T-helper 1 cell treated with Interleukin-12 subunit alpha and Interleukin-12 subunit beta and Interleukin-4 antibody, amounts not matched to agents 30 μg/mL and 1 μg/mL, for 36 hours (primary cell): ENCODE results near the gene FAM107B.

ENCODE experiments used
- H3K27ac Mint-ChIP-seq: one replicate; pipeline ENCODE4 v1.8.0; 2021; ENCODE audit warnings: mild to moderate bottlenecking, mixed read lengths
- H3K27me3 Mint-ChIP-seq: one replicate; pipeline ENCODE4 v1.8.0; 2021; ENCODE audit warnings: low read depth, mixed read lengths
- H3K36me3 Mint-ChIP-seq: one replicate; pipeline ENCODE4 v1.8.0; 2021; ENCODE audit warnings: low read depth, mixed read lengths
- H3K4me1 Mint-ChIP-seq: one replicate; pipeline ENCODE4 v1.8.0; 2021; ENCODE audit warnings: low read depth, mixed read lengths
- H3K4me3 Mint-ChIP-seq: one replicate; pipeline ENCODE4 v1.8.0; 2021; ENCODE audit warnings: mild to moderate bottlenecking, moderate library complexity, mixed read lengths
- H3K9me3 Mint-ChIP-seq: one replicate; pipeline ENCODE4 v1.8.0; 2021; ENCODE audit warnings: mixed read lengths

Gene FAM107B

DNA sequence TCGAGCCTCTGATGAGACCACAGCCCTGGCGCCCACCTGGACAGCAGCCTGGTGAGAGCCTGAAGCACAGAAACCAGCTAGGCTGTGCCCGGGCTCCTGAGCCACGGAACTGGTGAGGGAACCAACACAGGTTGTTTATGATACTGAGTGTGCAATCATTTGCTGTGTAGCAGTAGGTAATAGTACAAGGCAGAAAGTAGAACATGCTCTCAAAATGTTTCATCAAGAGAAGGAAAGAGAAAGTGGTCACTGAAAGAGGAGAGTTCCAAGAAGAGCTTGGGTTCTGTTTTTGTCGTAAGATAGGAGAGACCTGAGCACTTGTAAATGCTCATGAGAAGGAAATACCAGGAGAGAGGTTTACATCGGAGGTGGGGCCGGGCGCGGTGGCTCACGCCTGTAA lies 208.2 kb downstream of the FAM107B start:
- H3K9me3 Mint-ChIP-seq, result peaks cover 8% of the 10 kb centered on the region
- H3K4me1 Mint-ChIP-seq, result peaks cover 81% of the 10 kb centered on the region
- peak overlapping the region; percentile 86 for H3K27ac Mint-ChIP-seq
- peak overlapping the region; percentile 69 for H3K4me3 Mint-ChIP-seq
- peaks cover 58% of the 10 kb centered on the region for H3K36me3 Mint-ChIP-seq
- no peaks in the 10 kb centered on the region for H3K27me3 Mint-ChIP-seq

- peaks cover 83% of the 10 kb centered on the region for H3K4me1 Mint-ChIP-seq
- no peaks in the 10 kb centered on the region for H3K27me3 Mint-ChIP-seq
- peak overlapping the region; percentile 87 for H3K27ac Mint-ChIP-seq
- peaks cover 58% of the 10 kb centered on the region for H3K36me3 Mint-ChIP-seq
- peak overlapping the region; percentile 58 for H3K4me3 Mint-ChIP-seq
- H3K9me3 Mint-ChIP-seq, result peaks cover 8% of the 10 kb centered on the region
Measured at GRCh38 chr10:14565199-14565598, 209.5 kb downstream of the FAM107B start.

DNA sequence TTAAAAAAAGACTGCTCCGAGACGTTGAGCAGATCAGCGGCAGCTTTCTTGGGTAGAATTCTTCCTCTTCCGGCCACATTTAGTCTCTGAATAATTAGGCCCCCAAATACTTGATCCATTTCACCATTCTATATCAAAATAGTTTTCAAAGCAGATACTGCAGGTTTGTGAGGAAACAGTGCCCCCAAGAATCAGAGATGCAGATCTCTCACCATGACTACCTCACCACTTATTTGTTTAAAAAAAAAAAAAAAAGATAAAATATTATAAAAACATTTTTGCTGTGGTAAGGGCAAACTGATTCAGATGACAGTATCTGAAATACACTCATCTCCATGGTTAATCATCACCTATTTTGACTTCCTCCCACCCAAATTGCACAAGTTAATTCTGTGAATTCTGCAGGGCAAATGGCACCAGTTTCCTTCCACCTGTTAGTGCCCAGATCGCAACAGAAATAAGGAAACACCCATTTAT lies 210.4 kb downstream of the FAM107B start:
- peak overlapping the region; percentile 69 for H3K4me3 Mint-ChIP-seq
- H3K9me3 Mint-ChIP-seq, result peaks cover 8% of the 10 kb centered on the region
- H3K27ac Mint-ChIP-seq, result peak overlapping the region; percentile 91
- H3K36me3 Mint-ChIP-seq, result peaks cover 58% of the 10 kb centered on the region
- H3K4me1 Mint-ChIP-seq, result peaks cover 81% of the 10 kb centered on the region
- H3K27me3 Mint-ChIP-seq, result no peaks in the 10 kb centered on the region

- H3K36me3 Mint-ChIP-seq, result peaks cover 50% of the 10 kb centered on the region
- H3K9me3 Mint-ChIP-seq, result peaks cover 8% of the 10 kb centered on the region
- peak overlapping the region; percentile 81 for H3K27ac Mint-ChIP-seq
- peak overlapping the region; percentile 69 for H3K4me3 Mint-ChIP-seq
- H3K27me3 Mint-ChIP-seq, result no peaks in the 10 kb centered on the region
- H3K4me1 Mint-ChIP-seq, result peaks cover 79% of the 10 kb centered on the region
Measured at GRCh38 chr10:14563359-14563940, 211.2 kb downstream of the FAM107B start.

DNA sequence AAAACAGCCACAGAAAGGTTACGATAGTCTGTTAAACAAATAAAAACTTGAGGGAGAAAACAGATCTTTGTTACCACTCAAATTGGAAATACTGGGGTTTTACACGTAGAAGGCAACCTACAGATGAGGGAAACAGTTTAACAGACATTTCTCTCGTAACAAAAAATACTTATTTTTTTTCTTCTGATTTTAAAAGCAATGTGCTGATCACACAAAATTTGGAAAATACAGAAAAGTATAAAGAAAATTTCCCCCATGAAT lies 211.7 kb downstream of the FAM107B start:
- H3K9me3 Mint-ChIP-seq, result peaks cover 8% of the 10 kb centered on the region
- no peaks in the 10 kb centered on the region for H3K27me3 Mint-ChIP-seq
- peak overlapping the region; percentile 95 for H3K27ac Mint-ChIP-seq
- H3K36me3 Mint-ChIP-seq, result peaks cover 49% of the 10 kb centered on the region
- peak overlapping the region; percentile 86 for H3K4me3 Mint-ChIP-seq
- peaks cover 81% of the 10 kb centered on the region for H3K4me1 Mint-ChIP-seq

- peak overlapping the region; percentile 95 for H3K27ac Mint-ChIP-seq
- H3K27me3 Mint-ChIP-seq, result no peaks in the 10 kb centered on the region
- peak overlapping the region; percentile 86 for H3K4me3 Mint-ChIP-seq
- H3K9me3 Mint-ChIP-seq, result peaks cover 8% of the 10 kb centered on the region
- H3K36me3 Mint-ChIP-seq, result peaks cover 46% of the 10 kb centered on the region
- peaks cover 83% of the 10 kb centered on the region for H3K4me1 Mint-ChIP-seq
Measured at GRCh38 chr10:14562218-14563075, 212.2 kb downstream of the FAM107B start.

DNA sequence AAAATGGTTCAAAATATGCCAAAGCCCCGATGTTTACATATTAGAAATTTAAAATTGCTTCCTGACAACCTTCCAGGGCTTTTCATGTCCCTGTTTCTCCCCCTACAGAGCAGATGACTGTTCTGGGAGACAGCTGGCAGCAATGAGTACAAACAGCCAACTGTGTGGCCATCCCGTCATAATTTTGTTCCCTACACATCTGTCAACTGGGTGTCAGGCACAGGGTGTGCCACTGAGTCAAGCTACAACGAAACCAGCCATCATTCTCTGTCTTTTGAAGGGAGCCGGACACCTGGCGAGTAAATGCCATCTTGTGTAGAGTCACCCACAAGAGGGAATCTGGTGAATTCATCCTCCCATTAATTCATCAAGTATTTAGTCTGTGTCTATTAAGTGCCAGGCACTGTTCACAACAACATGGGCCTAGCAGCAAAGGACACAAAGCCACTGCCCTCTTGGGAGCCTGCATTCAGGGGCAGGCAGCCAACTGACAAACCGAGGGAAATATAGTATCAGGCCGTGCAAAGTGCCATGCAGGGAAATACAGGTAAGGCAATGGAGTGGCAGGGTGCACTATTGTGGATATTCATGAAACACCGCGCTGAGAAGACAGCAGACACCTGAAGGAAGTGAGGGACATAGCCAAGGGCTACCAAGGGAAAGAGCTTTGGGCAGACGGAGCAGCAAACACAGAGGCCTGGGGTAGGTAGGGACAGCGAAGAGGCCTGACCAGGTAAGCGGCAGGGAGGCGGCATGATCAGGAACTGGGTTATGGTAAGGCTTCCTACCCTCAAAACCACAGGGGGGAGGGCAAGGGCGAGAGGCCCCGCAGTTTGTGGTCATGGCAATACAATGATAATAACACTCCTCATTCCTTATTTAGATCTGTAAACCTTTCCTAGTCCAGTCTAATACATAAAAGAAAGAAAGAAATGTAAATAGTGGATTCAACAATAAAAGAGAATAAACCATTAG lies 213.6 kb downstream of the FAM107B start:
- Mint-ChIP-seq H3K27ac (peak overlapping the region; percentile 95), H3K36me3 (peaks cover 39% of the 10 kb centered on the region)

DNA sequence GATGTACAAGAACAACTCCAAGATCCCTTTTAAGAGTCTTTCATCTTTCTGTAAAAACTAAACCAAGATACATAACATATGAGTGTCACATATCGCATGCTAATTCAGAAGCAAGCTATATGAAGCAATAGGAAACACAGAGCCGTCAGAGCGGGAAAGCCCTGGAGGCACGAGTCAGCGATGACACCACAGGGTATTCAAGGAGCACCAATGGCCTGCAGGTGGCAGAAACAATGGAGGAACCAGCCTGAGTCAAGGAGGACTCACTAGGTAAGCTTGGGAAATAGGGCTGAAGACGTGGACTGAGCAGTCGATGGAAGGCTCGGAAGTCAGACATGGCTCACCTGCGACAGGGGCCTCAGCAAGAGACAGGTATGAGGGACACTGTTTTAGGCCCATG lies 214.4 kb downstream of the FAM107B start:
- Mint-ChIP-seq H3K27ac (peak overlapping the region; percentile 95), H3K27me3 (no peaks in the 10 kb centered on the region), H3K36me3 (peaks cover 31% of the 10 kb centered on the region), H3K4me1 (peaks cover 86% of the 10 kb centered on the region), H3K9me3 (no peaks in the 10 kb centered on the region), H3K4me3 (peak overlapping the region; percentile 56)

More for the DNA sequence above, 213.6 kb downstream of the FAM107B start:
- H3K9me3 Mint-ChIP-seq, result peaks cover under 1% of the 10 kb centered on the region
- H3K27me3 Mint-ChIP-seq, result no peaks in the 10 kb centered on the region
- H3K4me1 Mint-ChIP-seq, result peaks cover 84% of the 10 kb centered on the region
- peak overlapping the region; percentile 86 for H3K4me3 Mint-ChIP-seq

DNA sequence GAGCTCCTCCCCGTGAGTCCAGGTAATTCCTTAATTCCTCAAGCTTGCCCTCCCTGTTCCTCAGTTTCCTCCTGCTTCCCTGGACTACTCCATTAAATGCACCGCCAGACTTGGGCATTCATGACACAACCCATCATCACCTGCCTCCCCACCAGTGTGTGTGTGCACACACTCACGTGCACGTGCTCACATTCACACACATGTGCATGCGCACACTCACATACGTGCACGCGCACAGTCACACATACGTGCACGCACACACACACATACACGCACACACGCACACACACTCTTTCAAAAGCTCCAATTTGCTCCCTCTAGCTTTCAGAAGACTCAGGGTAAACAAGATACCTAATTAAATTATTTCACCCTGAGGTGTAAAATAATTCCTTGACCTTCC lies 216.7 kb downstream of the FAM107B start:
- H3K36me3 Mint-ChIP-seq, result peaks cover 31% of the 10 kb centered on the region
- H3K27me3 Mint-ChIP-seq, result no peaks in the 10 kb centered on the region
- H3K27ac Mint-ChIP-seq, result peak overlapping the region; percentile 37
- no peaks in the 10 kb centered on the region for H3K9me3 Mint-ChIP-seq
- H3K4me1 Mint-ChIP-seq, result peaks cover 84% of the 10 kb centered on the region
- H3K4me3 Mint-ChIP-seq, result no peak overlapping the region

GRCh38 chr10:14557567-14557966 lies 217.1 kb downstream of the FAM107B start:
- no peaks in the 10 kb centered on the region for H3K27me3 Mint-ChIP-seq
- peaks cover 31% of the 10 kb centered on the region for H3K36me3 Mint-ChIP-seq
- peaks cover 83% of the 10 kb centered on the region for H3K4me1 Mint-ChIP-seq
- H3K27ac Mint-ChIP-seq, result peak overlapping the region; percentile 37
- H3K4me3 Mint-ChIP-seq, result no peak overlapping the region
- H3K9me3 Mint-ChIP-seq, result no peaks in the 10 kb centered on the region

- H3K36me3 Mint-ChIP-seq, result peaks cover 39% of the 10 kb centered on the region
- H3K4me3 Mint-ChIP-seq, result no peak overlapping the region
- H3K9me3 Mint-ChIP-seq, result no peaks in the 10 kb centered on the region
Measured at GRCh38 chr10:14556285-14556956, 218.3 kb downstream of the FAM107B start.

GRCh38 chr10:14555807-14556206 lies 218.9 kb downstream of the FAM107B start:
- H3K27me3 Mint-ChIP-seq, result no peaks in the 10 kb centered on the region
- no peaks in the 10 kb centered on the region for H3K9me3 Mint-ChIP-seq
- H3K27ac Mint-ChIP-seq, result peak overlapping the region; percentile 74
- peaks cover 35% of the 10 kb centered on the region for H3K36me3 Mint-ChIP-seq
- peak overlapping the region; percentile 4 for H3K4me3 Mint-ChIP-seq
- H3K4me1 Mint-ChIP-seq, result peaks cover 81% of the 10 kb centered on the region

More at GRCh38 chr10:14556285-14556956, 218.3 kb downstream of the FAM107B start:
- peak overlapping the region; percentile 74 for H3K27ac Mint-ChIP-seq
- H3K4me1 Mint-ChIP-seq, result peaks cover 83% of the 10 kb centered on the region
- no peaks in the 10 kb centered on the region for H3K27me3 Mint-ChIP-seq

DNA sequence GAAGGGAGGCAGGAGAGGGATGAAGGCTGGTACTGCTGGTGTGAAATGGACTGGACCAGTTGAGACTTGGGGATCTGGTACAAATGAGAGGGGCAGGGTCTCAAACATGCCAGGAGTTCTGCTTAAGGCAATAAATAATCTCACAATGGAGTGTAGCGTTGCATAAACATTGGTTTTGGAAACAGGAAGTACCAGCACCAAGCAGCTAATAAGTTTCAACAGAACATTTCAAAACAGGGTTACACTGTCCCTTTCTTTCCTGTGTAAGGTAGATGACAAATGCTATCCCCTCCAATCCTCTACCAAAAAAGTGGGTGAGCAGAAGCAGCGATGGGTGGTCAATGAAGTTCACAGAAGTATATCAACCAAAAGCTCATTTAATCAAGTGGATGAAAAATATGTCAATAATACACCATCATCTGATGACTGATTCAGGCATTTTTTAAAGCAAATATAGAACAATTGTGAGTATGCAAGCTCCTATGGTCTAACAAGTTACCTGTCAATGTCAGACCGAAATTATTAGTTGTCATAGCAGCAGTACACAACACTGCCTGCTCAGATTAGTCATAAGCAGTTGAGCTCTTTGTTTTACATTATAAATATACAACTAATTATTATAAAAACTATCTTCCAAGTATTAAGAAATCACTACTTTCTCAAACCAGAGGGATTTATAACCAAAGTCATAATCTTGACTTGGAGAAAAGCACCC lies 220.0 kb downstream of the FAM107B start:
- H3K27me3 Mint-ChIP-seq, result no peaks in the 10 kb centered on the region
- peaks cover 35% of the 10 kb centered on the region for H3K36me3 Mint-ChIP-seq
- peaks cover 77% of the 10 kb centered on the region for H3K4me1 Mint-ChIP-seq
- H3K9me3 Mint-ChIP-seq, result no peaks in the 10 kb centered on the region
- peak overlapping the region; percentile 34 for H3K4me3 Mint-ChIP-seq
- H3K27ac Mint-ChIP-seq, result peak overlapping the region; percentile 82
